Measurements from ENCODE around the gene AACS. TPM values are rescaled to one million over a fixed set of nuclear protein-coding genes. Genes with fewer than 3 reads are reported as not detected.

Gene AACS
- total and polyA plus RNA-seq, 2 of the 8 experiments (the other 6 are each of a cell fraction or from before 2014, with no cell fraction given), result 51.9 to 52.4 TPM

DNA sequence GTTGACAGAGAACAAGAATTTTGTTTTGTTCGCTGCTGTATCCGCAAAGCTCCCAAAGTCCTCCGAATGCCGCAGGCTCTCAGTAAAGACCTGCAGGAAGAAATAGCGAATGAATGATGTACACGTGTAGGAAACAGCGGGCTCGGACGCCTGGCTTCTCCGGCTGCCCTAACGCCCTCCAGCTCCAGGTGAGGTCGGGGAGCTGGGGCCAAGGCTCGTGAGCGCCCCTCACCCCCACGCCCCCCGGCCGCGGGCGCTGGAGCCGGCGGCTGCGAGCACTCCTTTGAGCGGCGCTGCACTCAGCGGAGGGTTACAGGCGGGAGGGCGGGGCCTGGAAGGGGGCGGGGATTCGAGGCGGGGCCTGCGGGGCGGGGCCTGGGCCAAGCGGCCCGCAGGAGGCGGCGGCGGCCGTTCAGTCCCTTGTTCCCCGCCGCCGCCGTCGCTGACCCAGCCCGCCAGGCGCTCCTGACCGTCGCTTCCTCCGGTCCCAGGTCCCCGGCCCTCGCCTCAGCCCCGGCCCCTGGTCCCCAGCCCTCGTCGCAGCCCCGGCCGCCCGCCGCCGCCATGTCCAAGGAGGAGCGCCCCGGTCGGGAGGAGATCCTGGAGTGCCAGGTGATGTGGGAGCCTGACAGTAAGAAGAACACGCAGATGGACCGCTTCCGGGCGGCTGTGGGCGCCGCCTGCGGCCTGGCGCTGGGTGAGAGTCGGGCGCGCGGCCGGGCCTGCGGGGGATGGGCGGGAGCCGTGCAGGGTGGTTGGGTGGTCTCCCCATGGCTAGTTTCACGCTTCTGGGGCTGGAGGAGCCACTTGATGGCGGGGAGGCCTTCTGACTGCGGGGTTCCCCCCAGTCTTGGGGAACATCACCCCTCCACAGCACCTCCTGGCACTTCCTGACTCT lies at the start of gene AACS (continued):
- TF ChIP-seq, protein P1, sequence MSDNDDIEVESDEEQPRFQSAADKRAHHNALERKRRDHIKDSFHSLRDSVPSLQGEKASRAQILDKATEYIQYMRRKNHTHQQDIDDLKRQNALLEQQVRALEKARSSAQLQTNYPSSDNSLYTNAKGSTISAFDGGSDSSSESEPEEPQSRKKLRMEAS (IDR thresholded peaks at IDR 0.05), result peak; percentile 69
- TF ChIP-seq KDM4A (IDR thresholded peaks at IDR 0.05; ENCODE audit: low read depth, low read length, severe bottlenecking) (peak; percentile 27), RFX5 (IDR thresholded peaks at IDR 0.05; ENCODE audit: borderline replicate concordance, low read depth, low read length) (no peak), E2F6 (IDR thresholded peaks at IDR 0.05) (no peak), SP4 (IDR thresholded peaks at IDR 0.05; ENCODE audit: low read length) (peak; percentile 72), NANOG (IDR thresholded peaks at IDR 0.05; ENCODE audit: insufficient read depth, low read depth, low read length, poor library complexity, severe bottlenecking) (no peak), CTBP2 (IDR thresholded peaks at IDR 0.05; ENCODE audit: borderline replicate concordance, insufficient read depth, insufficient read length, low read length) (no peak), TBP (IDR thresholded peaks at IDR 0.05; ENCODE audit: low read depth, low read length) (peak; percentile 79), POLR2A (IDR thresholded peaks at IDR 0.05; ENCODE audit: control extremely low read depth in 1 of 2, low read depth in 2 of 2, low read length in 2 of 2) (peak; percentile 62 to 77), KDM1A (IDR thresholded peaks at IDR 0.05; ENCODE audit: borderline replicate concordance, low read length) (no peak), YY1 (IDR thresholded peaks at IDR 0.05; ENCODE audit: low read depth, low read length) (0 out of 2 replicates have a peak, but pooled peaks have one; percentile 16), NRF1 (IDR thresholded peaks at IDR 0.05; ENCODE audit: low read depth, low read length) (no peak), CHD2 (IDR thresholded peaks at IDR 0.05; ENCODE audit: low read length) (peak; percentile 71), EZH2 (IDR thresholded peaks at IDR 0.05; ENCODE audit: low read depth, low read length, severe bottlenecking) (no peak), ASH2L (IDR thresholded peaks at IDR 0.05; ENCODE audit: low read length) (peak; percentile 68), SIRT6 (IDR thresholded peaks at IDR 0.05; ENCODE audit: low read length) (no peak), TAF1 (IDR thresholded peaks at IDR 0.05; ENCODE audit: low read depth, low read length) (peak; percentile 92), EP300 (IDR thresholded peaks at IDR 0.05; ENCODE audit: borderline replicate concordance in 1 of 2, low read depth in 2 of 2, low read length in 2 of 2) (peak in 1 of 2 experiments; percentile 60; a peak in 1 of 3 replicates), SIX5 (IDR thresholded peaks at IDR 0.05; ENCODE audit: low read depth, low read length) (no peak), SRF (IDR thresholded peaks at IDR 0.05; ENCODE audit: low read depth, low read length) (no peak), CTCF (IDR thresholded peaks at IDR 0.05; ENCODE audit: control extremely low read depth in 1 of 3, insufficient read depth in 1 of 3, low read depth in 1 of 3, low read length in 3 of 3) (peak in 1 of 3 experiments; percentile 12; a peak in 2 of 4 replicates)

Measured in H1 (cell line).